Calu3 (cell line): ENCODE data around the gene FARSA. TPM values are rescaled to one million over a fixed set of nuclear protein-coding genes. Genes with fewer than 3 reads are reported as not detected.
A peak's percentile ranks its signal among the peaks of the same experiment; 100 is the strongest.
"Not testable (repeated sequence)": the region's sequence is repeated elsewhere in the genome, so short reads cannot be mapped to it uniquely, and the experiment has no call there.

ENCODE experiments used
- BruUV-seq: library from RNA; stranded (reverse); fragments of 400-500 nt; replicated peaks from 2 replicates; lab custom pipeline; 2021; lab: Mats Ljungman, UMichigan
- CTCF ChIA-PET: fragments of 300-600 bp; sonication (Branson Sonifier 250); formaldehyde crosslinking; loops from one replicate; lab custom pipeline; 2022; ENCODE audit warnings: antibody characterized with exemption; lab: Charles Lee
- DNase-seq: peaks from one replicate; pipeline ENCODE4 v3.0.0; 2022
- H3K27ac Mint-ChIP-seq: one replicate; pipeline ENCODE4 v1.8.0; 2022; ENCODE audit warnings: mixed read lengths; ENCODE audit not compliant: unreplicated experiment
- H3K27me3 Mint-ChIP-seq: one replicate; pipeline ENCODE4 v1.8.0; 2022; ENCODE audit warnings: mixed read lengths; ENCODE audit not compliant: unreplicated experiment
- H3K36me3 Mint-ChIP-seq: one replicate; pipeline ENCODE4 v1.8.0; 2022; ENCODE audit warnings: mild to moderate bottlenecking, moderate library complexity, mixed read lengths; ENCODE audit not compliant: insufficient read depth, unreplicated experiment
- H3K4me1 Mint-ChIP-seq: one replicate; pipeline ENCODE4 v1.8.0; 2022; ENCODE audit warnings: mild to moderate bottlenecking, low read depth, mixed read lengths; ENCODE audit not compliant: unreplicated experiment
- H3K4me3 Mint-ChIP-seq: one replicate; pipeline ENCODE4 v1.8.0; 2022; ENCODE audit warnings: mild to moderate bottlenecking, low read depth, moderate library complexity, mixed read lengths; ENCODE audit not compliant: unreplicated experiment
- H3K9me3 Mint-ChIP-seq: one replicate; pipeline ENCODE4 v1.8.0; 2022; ENCODE audit warnings: low read depth, mixed read lengths; ENCODE audit not compliant: unreplicated experiment
- intact Hi-C: fragments of 100-400 bp; cut with micrococcal nuclease; formaldehyde crosslinking; loops from one replicate; pipeline ENCODE4 v1.10.0; 2022; ENCODE audit not compliant: unreplicated experiment
- total RNA-seq: library from RNA; stranded (reverse); gene quantifications from 2 replicates; pipeline ENCODE4 v1.2.3, GENCODE V29; 2022
- TF ChIP-seq, protein P1 (sequence below): fragments of 200-600 bp; IDR thresholded peaks from one replicate; pipeline ENCODE4 v1.8.0; 2022; ENCODE audit warnings: antibody characterized with exemption; ENCODE audit not compliant: unreplicated experiment

Gene FARSA
- total RNA-seq, 1 experiment from 2014 or later = 72.8 TPM

DNA sequence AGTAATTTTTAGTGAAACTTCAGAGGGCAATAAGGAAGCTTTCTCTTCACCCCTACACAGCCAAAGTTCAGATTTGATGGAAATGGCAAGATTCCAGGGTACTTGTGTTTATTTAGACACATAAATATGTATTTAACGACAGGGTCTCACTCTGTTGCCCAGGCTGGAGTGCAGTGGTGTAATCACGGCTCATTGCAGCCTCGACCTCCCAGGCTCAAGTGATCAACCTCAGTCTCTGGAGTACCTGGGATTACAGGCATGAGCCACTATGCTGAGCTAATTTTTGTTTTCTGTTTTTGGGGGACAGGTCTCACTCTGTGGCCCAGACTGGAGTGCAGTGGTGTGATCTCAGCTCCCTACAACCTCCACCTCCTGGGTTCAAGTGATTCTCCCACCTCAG, 12.5 kb downstream of the FARSA start:
- no peak for DNase-seq
- Mint-ChIP-seq H3K27ac (no peak overlapping the region), H3K4me3 (no peak overlapping the region), H3K9me3 (no peaks in the 10 kb centered on the region), H3K36me3 (peaks cover 69% of the 10 kb centered on the region), H3K4me1 (no peaks in the 10 kb centered on the region), H3K27me3 (no peaks in the 10 kb centered on the region)
- CTCF ChIA-PET = no interaction called here
- TF ChIP-seq, protein P1, sequence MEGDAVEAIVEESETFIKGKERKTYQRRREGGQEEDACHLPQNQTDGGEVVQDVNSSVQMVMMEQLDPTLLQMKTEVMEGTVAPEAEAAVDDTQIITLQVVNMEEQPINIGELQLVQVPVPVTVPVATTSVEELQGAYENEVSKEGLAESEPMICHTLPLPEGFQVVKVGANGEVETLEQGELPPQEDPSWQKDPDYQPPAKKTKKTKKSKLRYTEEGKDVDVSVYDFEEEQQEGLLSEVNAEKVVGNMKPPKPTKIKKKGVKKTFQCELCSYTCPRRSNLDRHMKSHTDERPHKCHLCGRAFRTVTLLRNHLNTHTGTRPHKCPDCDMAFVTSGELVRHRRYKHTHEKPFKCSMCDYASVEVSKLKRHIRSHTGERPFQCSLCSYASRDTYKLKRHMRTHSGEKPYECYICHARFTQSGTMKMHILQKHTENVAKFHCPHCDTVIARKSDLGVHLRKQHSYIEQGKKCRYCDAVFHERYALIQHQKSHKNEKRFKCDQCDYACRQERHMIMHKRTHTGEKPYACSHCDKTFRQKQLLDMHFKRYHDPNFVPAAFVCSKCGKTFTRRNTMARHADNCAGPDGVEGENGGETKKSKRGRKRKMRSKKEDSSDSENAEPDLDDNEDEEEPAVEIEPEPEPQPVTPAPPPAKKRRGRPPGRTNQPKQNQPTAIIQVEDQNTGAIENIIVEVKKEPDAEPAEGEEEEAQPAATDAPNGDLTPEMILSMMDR = no peak
- intact Hi-C loops = no loop called here
- no TSS peak for BruUV-seq

DNA sequence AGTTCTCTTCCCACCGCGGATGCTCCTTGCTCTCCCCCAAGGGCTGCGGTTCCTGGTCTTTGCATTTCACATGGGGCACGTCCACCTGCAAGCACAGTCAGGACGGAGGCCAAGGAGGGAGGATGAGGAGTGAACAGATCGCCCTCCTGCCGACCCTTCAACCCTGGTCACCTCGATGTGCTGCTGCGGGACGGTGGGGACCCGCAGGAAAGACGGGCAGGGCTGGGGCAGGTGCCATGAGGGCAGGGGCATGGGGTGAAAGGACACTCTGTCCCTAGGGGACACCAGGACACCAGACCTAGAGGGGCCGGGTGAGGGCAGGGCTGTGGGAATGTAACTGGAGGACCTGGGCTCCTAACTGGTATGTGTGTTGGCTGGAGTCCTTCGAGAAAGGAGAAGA, 15.3 kb downstream of the FARSA start:
- DNase-seq = no peak
- BruUV-seq = no TSS peak
- no peaks in the 10 kb centered on the region for H3K4me1 Mint-ChIP-seq
- TF ChIP-seq, protein P1 = no peak
- no peaks in the 10 kb centered on the region for H3K27me3 Mint-ChIP-seq
- peak overlapping the region; percentile 64 for H3K4me3 Mint-ChIP-seq
- intact Hi-C loops = no loop called here
- H3K9me3 Mint-ChIP-seq = no peaks in the 10 kb centered on the region
- CTCF ChIA-PET = no interaction called here
- H3K36me3 Mint-ChIP-seq = peaks cover 53% of the 10 kb centered on the region
- H3K27ac Mint-ChIP-seq = peak overlapping the region; percentile 91

DNA sequence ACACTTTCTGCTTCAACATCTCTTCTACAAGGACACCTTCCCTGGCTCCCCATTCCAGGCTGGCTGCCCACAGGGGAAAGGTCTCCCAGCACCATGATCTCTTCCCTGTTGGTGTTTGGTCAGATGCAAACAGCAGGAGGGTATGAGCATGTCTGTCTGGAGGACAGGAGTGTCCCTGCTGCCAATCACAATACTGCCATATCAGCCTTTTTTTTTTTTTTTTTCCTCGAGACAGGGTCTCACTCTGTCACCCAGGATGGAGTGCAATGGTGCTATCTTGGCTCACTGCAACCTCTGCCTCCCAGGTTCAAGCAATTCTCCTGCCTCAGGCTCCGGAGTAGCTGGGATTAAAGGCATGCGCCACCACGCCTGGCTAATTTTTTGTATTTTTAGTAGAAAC, 17.7 kb downstream of the FARSA start:
- H3K27me3 Mint-ChIP-seq, H3K4me3 Mint-ChIP-seq, CTCF ChIA-PET, BruUV-seq, intact Hi-C loops, H3K4me1 Mint-ChIP-seq, DNase-seq, H3K9me3 Mint-ChIP-seq, H3K27ac Mint-ChIP-seq: not testable (repeated sequence)
- peaks cover 33% of the 10 kb centered on the region for H3K36me3 Mint-ChIP-seq

DNA sequence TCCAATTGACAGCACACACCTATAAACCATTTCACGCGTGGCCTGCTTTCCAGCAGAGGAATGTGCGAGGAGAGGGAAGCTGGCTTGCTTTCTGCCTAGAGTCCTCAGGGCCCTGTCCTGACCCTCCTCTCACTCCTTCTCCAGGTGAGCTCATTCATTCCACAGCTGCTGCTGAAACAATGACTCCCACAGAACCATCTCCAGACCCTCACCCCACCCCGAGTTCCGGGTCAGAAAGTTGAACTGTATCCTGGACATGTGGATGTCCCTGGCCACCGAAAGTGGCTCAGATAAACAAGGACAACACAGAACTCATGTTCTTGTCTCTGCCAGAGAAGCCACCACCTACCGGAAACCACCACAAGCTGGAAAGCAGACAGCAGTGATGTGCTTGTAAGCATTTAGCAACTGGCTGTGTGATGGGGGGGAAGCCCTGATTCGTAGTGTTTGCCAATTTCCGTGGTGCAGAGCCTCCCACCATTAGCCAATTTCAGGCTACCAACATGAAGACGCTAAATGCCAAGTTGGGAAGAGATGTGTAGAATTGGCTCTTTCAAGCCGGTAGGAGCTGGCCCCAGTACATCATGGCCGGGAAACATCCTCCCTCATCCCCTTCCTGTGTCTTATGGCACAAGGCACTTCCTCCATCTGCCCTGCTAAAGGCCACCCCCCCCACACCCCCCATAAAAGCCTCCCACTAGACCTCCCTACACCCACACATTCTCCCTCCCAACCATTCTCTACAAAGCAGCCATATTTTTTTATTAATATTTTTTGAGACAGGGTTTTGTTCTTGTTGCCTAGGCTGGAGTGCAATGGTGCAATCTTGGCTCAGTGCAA, 19.4 kb downstream of the FARSA start:
- Mint-ChIP-seq H3K36me3 (peaks cover 17% of the 10 kb centered on the region), H3K4me1 (no peaks in the 10 kb centered on the region), H3K27ac (no peak overlapping the region), H3K9me3 (no peaks in the 10 kb centered on the region), H3K27me3 (no peaks in the 10 kb centered on the region), H3K4me3 (no peak overlapping the region)
- no peak for DNase-seq
- no TSS peak for BruUV-seq
- TF ChIP-seq, protein P1 = no peak
- intact Hi-C loops = no loop called here
- CTCF ChIA-PET = no interaction called here

DNA sequence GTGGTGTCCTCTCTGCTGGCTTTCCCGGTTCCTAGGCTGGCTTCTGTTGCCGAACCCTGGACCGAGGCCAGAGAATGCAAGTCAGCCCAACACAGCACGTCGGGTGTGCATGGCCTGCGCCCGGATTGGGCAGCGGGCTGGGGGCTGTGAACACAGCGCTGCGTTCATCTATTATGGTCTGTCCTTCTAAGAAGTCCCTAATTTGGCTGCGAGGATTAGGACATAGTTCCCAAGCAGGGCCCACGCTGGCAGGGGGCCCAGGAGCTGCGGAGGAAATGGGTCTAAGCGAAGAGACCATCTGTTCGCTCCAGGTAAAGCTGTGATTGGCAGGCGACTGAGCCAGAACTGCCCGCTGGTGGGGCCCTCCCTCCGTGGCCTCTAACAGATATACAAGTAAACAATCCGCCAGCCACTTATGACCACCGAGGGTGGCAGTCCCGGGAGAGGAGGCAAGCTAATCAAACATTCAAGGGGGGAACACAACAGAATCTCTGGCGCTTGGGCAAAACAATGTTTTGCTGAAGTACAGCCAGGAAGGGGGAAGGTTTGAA, 20.4 kb downstream of the FARSA start:
- Mint-ChIP-seq H3K9me3 (no peaks in the 10 kb centered on the region), H3K27ac (no peak overlapping the region), H3K27me3 (no peaks in the 10 kb centered on the region), H3K36me3 (peaks cover 9% of the 10 kb centered on the region), H3K4me1 (no peaks in the 10 kb centered on the region), H3K4me3 (no peak overlapping the region)
- no TSS peak for BruUV-seq
- CTCF ChIA-PET = no interaction called here
- TF ChIP-seq, protein P1 = no peak
- intact Hi-C loops = no loop called here
- no peak for DNase-seq
